HEK293T (cell line): ENCODE measurements around the gene KIF18A.

Experiments
- CTCF ChIA-PET: fragments of 350-600 bp; formaldehyde crosslinking; extraction: SDS; loops from one replicate; lab custom pipeline; 2021; ENCODE audit warnings: antibody characterized with exemption, inconsistent platforms; lab: Yijun Ruan, JAX
- POLR2A ChIA-PET: fragments of 350-600 bp; formaldehyde crosslinking; extraction: SDS; loops from one replicate; lab custom pipeline; 2020; ENCODE audit warnings: antibody characterized with exemption, inconsistent platforms; lab: Yijun Ruan, JAX
- DNase-seq: peaks from one replicate; pipeline ENCODE4 v3.0.0; 2012; ENCODE audit warnings: mixed read lengths; ENCODE audit errors: extremely low spot score
- ARNT ChIP-seq: fragments of 450-650 bp; IDR thresholded peaks from 2 replicates; pipeline ENCODE4 v1.6.1; 2017; ENCODE audit warnings: mild to moderate bottlenecking
- BHLHE40 ChIP-seq: fragments of 450-650 bp; IDR thresholded peaks from 2 replicates; pipeline ENCODE4 v1.6.1; 2016; ENCODE audit warnings: mild to moderate bottlenecking, moderate library complexity, borderline replicate concordance
- CTBP1 ChIP-seq: fragments of 450-650 bp; IDR thresholded peaks from 2 replicates; pipeline ENCODE4 v1.6.1; 2016; ENCODE audit warnings: borderline replicate concordance
- ELF4 ChIP-seq: fragments of 450-650 bp; IDR thresholded peaks from 2 replicates; pipeline ENCODE4 v1.6.1; 2017; ENCODE audit warnings: antibody characterized with exemption
- FOXA1 ChIP-seq: fragments of 450-650 bp; IDR thresholded peaks from 2 replicates; pipeline ENCODE4 v1.6.1; 2016; ENCODE audit warnings: mild to moderate bottlenecking
- FOXK2 ChIP-seq: fragments of 450-650 bp; IDR thresholded peaks from 2 replicates; pipeline ENCODE4 v1.6.1; 2016; ENCODE audit warnings: mild to moderate bottlenecking
- FOXM1 ChIP-seq: fragments of 450-650 bp; IDR thresholded peaks from 2 replicates; pipeline ENCODE4 v1.6.1; 2017; ENCODE audit warnings: mild to moderate bottlenecking, borderline replicate concordance
- HDGF ChIP-seq: fragments of 450-650 bp; IDR thresholded peaks from 2 replicates; pipeline ENCODE4 v1.6.1; 2017; ENCODE audit warnings: antibody characterized with exemption, borderline replicate concordance
- L3MBTL2 ChIP-seq: fragments of 450-650 bp; conservative IDR thresholded peaks from 2 replicates; pipeline ENCODE4 v1.6.1; 2016; ENCODE audit warnings: mild to moderate bottlenecking
- LEF1 ChIP-seq: fragments of 450-650 bp; IDR thresholded peaks from 2 replicates; pipeline ENCODE4 v1.6.1; 2017; ENCODE audit warnings: mild to moderate bottlenecking, borderline replicate concordance
- NFRKB ChIP-seq: fragments of 450-650 bp; IDR thresholded peaks from 2 replicates; pipeline ENCODE4 v1.6.1; 2016; ENCODE audit warnings: mild to moderate bottlenecking, moderate library complexity
- SP1 ChIP-seq: fragments of 450-650 bp; IDR thresholded peaks from 2 replicates; pipeline ENCODE4 v1.6.1; 2017
- SUZ12 ChIP-seq: fragments of 450-650 bp; IDR thresholded peaks from 2 replicates; pipeline ENCODE4 v1.6.1; 2016; ENCODE audit warnings: mild to moderate bottlenecking
- TARDBP ChIP-seq: fragments of 450-650 bp; IDR thresholded peaks from 2 replicates; pipeline ENCODE4 v1.6.1; 2016
- ZNF384 ChIP-seq: fragments of 450-650 bp; IDR thresholded peaks from 2 replicates; pipeline ENCODE4 v1.6.1; 2016
- TF ChIP-seq, protein P1 (sequence below): fragments of 450-650 bp; IDR thresholded peaks from 2 replicates; pipeline ENCODE4 v1.6.1; 2016

KIF18A gene

GRCh38 chr11:28038775-28039174, 69.2 kb downstream of the KIF18A start:
- CTCF ChIA-PET: no interaction called here
- POLR2A ChIA-PET: no interaction called here
- no peak for DNase-seq
- TF ChIP-seq ELF4 (no peak), NFRKB (no peak), FOXM1 (no peak), CTBP1 (no peak), ZNF384 (no peak), SUZ12 (no peak), SP1 (no peak), FOXA1 (no peak), ARNT (no peak), TARDBP (no peak), FOXK2 (no peak), L3MBTL2 (no peak), HDGF (no peak), BHLHE40 (no peak), LEF1 (no peak)
- TF ChIP-seq, protein P1, sequence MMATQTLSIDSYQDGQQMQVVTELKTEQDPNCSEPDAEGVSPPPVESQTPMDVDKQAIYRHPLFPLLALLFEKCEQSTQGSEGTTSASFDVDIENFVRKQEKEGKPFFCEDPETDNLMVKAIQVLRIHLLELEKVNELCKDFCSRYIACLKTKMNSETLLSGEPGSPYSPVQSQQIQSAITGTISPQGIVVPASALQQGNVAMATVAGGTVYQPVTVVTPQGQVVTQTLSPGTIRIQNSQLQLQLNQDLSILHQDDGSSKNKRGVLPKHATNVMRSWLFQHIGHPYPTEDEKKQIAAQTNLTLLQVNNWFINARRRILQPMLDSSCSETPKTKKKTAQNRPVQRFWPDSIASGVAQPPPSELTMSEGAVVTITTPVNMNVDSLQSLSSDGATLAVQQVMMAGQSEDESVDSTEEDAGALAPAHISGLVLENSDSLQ: no peak

GRCh38 chr11:28026634-28027290, 81.2 kb downstream of the KIF18A start:
- ChIA-PET POLR2A (no interaction called here), CTCF (no interaction called here)
- TF ChIP-seq TARDBP (no peak), FOXM1 (no peak)

GRCh38 chr11:28017816-28018215, 90.1 kb downstream of the KIF18A start:
- ChIA-PET POLR2A (no interaction called here), CTCF (no interaction called here)
- DNase-seq: no peak
- TF ChIP-seq SP1 (no peak), TARDBP (no peak), ELF4 (no peak), NFRKB (no peak), FOXM1 (no peak), ARNT (no peak), L3MBTL2 (no peak)
- TF ChIP-seq, protein P1: no peak

More at GRCh38 chr11:28026634-28027290, 81.2 kb downstream of the KIF18A start:
- no peak for DNase-seq

DNA sequence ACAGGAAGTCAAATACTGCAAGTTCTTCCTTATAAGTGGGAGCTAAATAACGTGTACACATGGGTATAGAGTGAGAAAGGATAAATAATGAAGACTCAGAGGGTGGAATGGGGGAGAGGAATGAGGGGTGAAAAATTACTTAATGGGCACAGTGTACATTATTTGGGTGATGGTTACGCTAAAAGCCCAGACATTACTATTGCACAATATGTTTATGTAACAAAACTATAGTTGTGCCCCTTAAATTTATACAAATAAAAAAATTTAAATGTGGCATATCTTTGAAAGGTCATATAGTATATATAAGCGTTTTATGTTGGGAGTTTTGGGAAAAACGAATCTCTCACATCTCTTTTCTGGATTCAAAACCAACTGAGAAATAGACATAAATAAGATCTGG, 96.1 kb downstream of the KIF18A start:
- DNase-seq: no peak
- ChIA-PET CTCF (no interaction called here), POLR2A (no interaction called here)
- TF ChIP-seq FOXM1 (no peak), TARDBP (no peak), SP1 (no peak), FOXK2 (no peak), FOXA1 (no peak)

- ChIA-PET CTCF (no interaction called here), POLR2A (no interaction called here)
- DNase-seq: no peak
- TF ChIP-seq ELF4 (no peak), BHLHE40 (no peak), FOXA1 (no peak), HDGF (no peak), FOXM1 (no peak), CTBP1 (no peak), L3MBTL2 (no peak), ZNF384 (no peak), LEF1 (no peak), SP1 (no peak), SUZ12 (no peak), NFRKB (no peak), TARDBP (no peak), ARNT (no peak), FOXK2 (no peak)
- TF ChIP-seq, protein P1: no peak
Measured at GRCh38 chr11:28009996-28010395, 98.0 kb downstream of the KIF18A start.

DNA sequence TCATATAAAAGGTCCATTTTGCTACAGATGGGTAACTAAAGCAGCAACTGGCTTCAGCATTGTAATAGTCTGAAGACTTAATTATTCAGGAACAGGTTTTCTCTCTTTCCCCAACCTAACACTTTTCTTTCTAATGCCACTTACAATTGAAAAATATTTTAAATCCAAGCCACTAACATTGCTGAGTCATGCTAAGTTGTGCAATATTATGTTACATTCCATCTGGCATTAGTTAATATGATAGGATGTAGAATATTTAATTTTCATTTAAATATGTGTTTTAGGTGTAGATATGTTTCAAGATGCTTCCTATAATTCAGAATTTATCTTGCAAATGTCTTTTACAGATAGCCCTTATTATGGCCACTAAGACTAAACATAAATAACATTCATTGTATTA, 98.6 kb downstream of the KIF18A start:
- CTCF ChIA-PET: no interaction called here
- DNase-seq: no peak

GRCh38 chr11:28003615-28004014, 104.3 kb downstream of the KIF18A start:
- no peak for DNase-seq
- POLR2A ChIA-PET: no interaction called here
- no peak for TF ChIP-seq ZNF384
- TF ChIP-seq CTBP1: no peak
- TF ChIP-seq ARNT: no peak
- CTCF ChIA-PET: no interaction called here

More for the DNA sequence above, 98.6 kb downstream of the KIF18A start:
- TF ChIP-seq ELF4 (no peak), ARNT (no peak)
- POLR2A ChIA-PET: no interaction called here
